Subcutaneous abdominal adipose tissue (tissue), 5 donors: Measurements from ENCODE around the gene VSIR.

ENCODE experiments used
- H3K27ac ChIP-seq: one replicate; pipeline ENCODE4 v1.7.0; 2013; ENCODE audit warnings: low read depth, mild to moderate bottlenecking, inconsistent platforms, low read length, moderate library complexity
- H3K27me3 ChIP-seq, 5 donors: one replicate each; pipeline ENCODE4 v1.7.0; 2013; ENCODE audit warnings: low read length in 5 of 5, inconsistent platforms in 1 of 5; ENCODE audit not compliant: control insufficient read depth in 5 of 5, insufficient read depth in 4 of 5
- H3K36me3 ChIP-seq, 5 donors: one replicate each; pipeline ENCODE4 v1.7.0; 2013; ENCODE audit warnings: low read length in 5 of 5; ENCODE audit not compliant: control insufficient read depth in 5 of 5, insufficient read depth in 5 of 5
- H3K4me1 ChIP-seq, 5 donors: one replicate each; pipeline ENCODE4 v1.7.0; 2013; ENCODE audit warnings: low read length in 5 of 5, mild to moderate bottlenecking in 3 of 5, moderate library complexity in 1 of 5; ENCODE audit not compliant: control insufficient read depth in 5 of 5, insufficient read depth in 5 of 5
- H3K4me3 ChIP-seq, 5 donors: one replicate each; pipeline ENCODE4 v1.7.0; 2013; ENCODE audit warnings: low read length in 5 of 5, low read depth in 1 of 5
- H3K9ac ChIP-seq, 5 donors: one replicate each; pipeline ENCODE4 v1.7.0; 2013; ENCODE audit warnings: low read length in 5 of 5, mild to moderate bottlenecking in 4 of 5, moderate library complexity in 3 of 5
- H3K9me3 ChIP-seq, 5 donors: one replicate each; pipeline ENCODE4 v1.7.0; 2013; ENCODE audit warnings: low read length in 5 of 5; ENCODE audit not compliant: control insufficient read depth in 5 of 5
- donor health status: healthy.
- donor health status: healthy.
- donor health status: healthy.
- donor health status: healthy.
- donor health status: healthy.

Gene VSIR

DNA sequence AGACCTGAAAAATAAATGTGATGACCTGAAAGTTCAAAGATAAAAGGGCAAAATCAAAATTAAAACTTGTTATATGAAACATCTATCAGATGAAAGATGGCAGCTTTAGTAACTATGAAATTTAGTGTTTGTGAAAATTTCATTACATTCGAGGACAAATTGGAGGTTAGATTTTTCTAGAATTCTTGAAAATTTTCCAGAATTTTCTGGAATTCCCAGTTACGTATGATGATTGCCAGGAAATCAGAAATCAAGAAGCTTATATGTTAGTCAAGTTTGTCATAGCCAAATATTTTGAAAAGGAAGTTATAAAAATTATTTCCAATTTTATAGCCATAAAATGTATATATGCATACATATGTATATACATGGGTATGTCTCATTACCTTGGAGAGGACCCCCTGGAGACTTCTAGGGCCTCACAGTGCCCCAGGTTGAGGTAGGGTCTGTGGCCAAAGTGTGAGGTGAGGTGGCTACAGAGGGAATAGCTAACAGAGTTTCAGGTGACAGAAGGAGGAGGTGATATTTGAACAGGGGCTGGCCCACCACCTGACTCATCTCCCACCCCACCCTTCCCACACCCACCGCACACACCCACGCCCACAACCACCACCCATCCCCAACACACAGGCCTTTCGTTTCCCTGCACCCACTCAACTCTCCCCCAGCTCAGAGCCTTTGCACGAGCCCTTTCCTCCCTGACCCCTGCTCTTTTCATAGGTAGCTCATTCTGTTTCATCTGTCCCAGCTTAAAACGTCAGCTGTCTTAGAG, 75.2 kb downstream of the VSIR start:
- Histone ChIP-seq H3K4me3 (no peak overlapping the region), H3K27me3 (no peaks in the 10 kb centered on the region), H3K36me3 (peaks cover 0 to 3% (median 0%) of the 10 kb centered on the region in 5 donors), H3K27ac (no peak overlapping the region), H3K9me3 (no peaks in the 10 kb centered on the region), H3K4me1 (peaks cover 8 to 49% (median 42%) of the 10 kb centered on the region in 5 donors), H3K9ac (no peak overlapping the region)
